Globus pallidus (tissue), 1 donor: ENCODE data around the gene TCTN2.

Experiments used
- DNase-seq: peaks from one replicate; pipeline ENCODE4 v3.0.0-alpha.2; 2015; ENCODE audit warnings: low spot score

The TCTN2 gene

GRCh38 chr12:123670882-123671728, at the start of gene TCTN2:
TCTN2 (plus strand) TSS chr12:123671113; CDS start chr12:123671241, 128 bp downstream.
- DNase-seq = peak; percentile 86

GRCh38 chr12:123621619-123622530, 49.0 kb upstream of the TCTN2 start:
- no peak for DNase-seq

GRCh38 chr12:123633379-123634141, 37.4 kb upstream of the TCTN2 start, which contains the start of the genes EIF2B1 and GTF2H3:
EIF2B1 (minus strand) TSS chr12:123633686; CDS start chr12:123633557, 129 bp downstream.
GTF2H3 (plus strand) TSS chr12:123633829; CDS start chr12:123633860, 31 bp downstream.
- peak; percentile 93 for DNase-seq

GRCh38 chr12:123634142-123634561, 36.8 kb upstream of the TCTN2 start:
- no peak for DNase-seq

GRCh38 chr12:123643911-123644310, 27.0 kb upstream of the TCTN2 start:
- no peak for DNase-seq

- no peak for DNase-seq
Observed at GRCh38 chr12:123645380-123645779, 25.5 kb upstream of the TCTN2 start.

GRCh38 chr12:123645878-123646277, 25.0 kb upstream of the TCTN2 start:
- no peak for DNase-seq

GRCh38 chr12:123648401-123648800, 22.5 kb upstream of the TCTN2 start:
- no peak for DNase-seq

- DNase-seq = no peak
Observed at GRCh38 chr12:123654129-123654701, 16.7 kb upstream of the TCTN2 start.

- DNase-seq = no peak
Observed at GRCh38 chr12:123655420-123655819, 15.5 kb upstream of the TCTN2 start.

GRCh38 chr12:123656392-123656791, 14.5 kb upstream of the TCTN2 start:
- DNase-seq = no peak

GRCh38 chr12:123657211-123657610, 13.7 kb upstream of the TCTN2 start:
- DNase-seq = no peak

- DNase-seq = no peak
Observed at GRCh38 chr12:123659996-123660727, 10.8 kb upstream of the TCTN2 start.

GRCh38 chr12:123667771-123668170, 3.1 kb upstream of the TCTN2 start:
- no peak for DNase-seq

- DNase-seq = no peak
Observed at GRCh38 chr12:123671876-123672275, 963 bp downstream of the TCTN2 start.

- DNase-seq = no peak
Observed at GRCh38 chr12:123675436-123675835, 4.5 kb downstream of the TCTN2 start.

GRCh38 chr12:123676616-123677320, 5.9 kb downstream of the TCTN2 start:
- no peak for DNase-seq

GRCh38 chr12:123678981-123679380, 8.1 kb downstream of the TCTN2 start:
- DNase-seq = no peak

GRCh38 chr12:123681605-123682004, 10.7 kb downstream of the TCTN2 start:
- DNase-seq = no peak

GRCh38 chr12:123683964-123684363, 13.1 kb downstream of the TCTN2 start:
- no peak for DNase-seq
